GM12801 (cell line): ENCODE measurements around the gene KLHL28.

ENCODE experiments used
- TF ChIP-seq, protein P1 (sequence below): IDR thresholded peaks from one replicate; pipeline ENCODE4 v1.5.1; 2011; ENCODE audit warnings: control low read depth; ENCODE audit not compliant: insufficient read length; ENCODE audit errors: extremely low read depth

The KLHL28 gene, protein sequence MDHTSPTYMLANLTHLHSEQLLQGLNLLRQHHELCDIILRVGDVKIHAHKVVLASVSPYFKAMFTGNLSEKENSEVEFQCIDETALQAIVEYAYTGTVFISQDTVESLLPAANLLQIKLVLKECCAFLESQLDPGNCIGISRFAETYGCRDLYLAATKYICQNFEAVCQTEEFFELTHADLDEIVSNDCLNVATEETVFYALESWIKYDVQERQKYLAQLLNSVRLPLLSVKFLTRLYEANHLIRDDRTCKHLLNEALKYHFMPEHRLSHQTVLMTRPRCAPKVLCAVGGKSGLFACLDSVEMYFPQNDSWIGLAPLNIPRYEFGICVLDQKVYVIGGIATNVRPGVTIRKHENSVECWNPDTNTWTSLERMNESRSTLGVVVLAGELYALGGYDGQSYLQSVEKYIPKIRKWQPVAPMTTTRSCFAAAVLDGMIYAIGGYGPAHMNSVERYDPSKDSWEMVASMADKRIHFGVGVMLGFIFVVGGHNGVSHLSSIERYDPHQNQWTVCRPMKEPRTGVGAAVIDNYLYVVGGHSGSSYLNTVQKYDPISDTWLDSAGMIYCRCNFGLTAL

GRCh38 chr14:44961554-44962333 lies at the start of gene KLHL28, which contains the start of gene TOGARAM1:
TSS of gene KLHL28 (minus strand) at chr14:44961947. CDS start at chr14:44945928, 16,019 bp downstream.
TSS of gene TOGARAM1 (plus strand) at chr14:44962190. CDS start at chr14:44962422, 232 bp downstream.
- TF ChIP-seq, protein P1, sequence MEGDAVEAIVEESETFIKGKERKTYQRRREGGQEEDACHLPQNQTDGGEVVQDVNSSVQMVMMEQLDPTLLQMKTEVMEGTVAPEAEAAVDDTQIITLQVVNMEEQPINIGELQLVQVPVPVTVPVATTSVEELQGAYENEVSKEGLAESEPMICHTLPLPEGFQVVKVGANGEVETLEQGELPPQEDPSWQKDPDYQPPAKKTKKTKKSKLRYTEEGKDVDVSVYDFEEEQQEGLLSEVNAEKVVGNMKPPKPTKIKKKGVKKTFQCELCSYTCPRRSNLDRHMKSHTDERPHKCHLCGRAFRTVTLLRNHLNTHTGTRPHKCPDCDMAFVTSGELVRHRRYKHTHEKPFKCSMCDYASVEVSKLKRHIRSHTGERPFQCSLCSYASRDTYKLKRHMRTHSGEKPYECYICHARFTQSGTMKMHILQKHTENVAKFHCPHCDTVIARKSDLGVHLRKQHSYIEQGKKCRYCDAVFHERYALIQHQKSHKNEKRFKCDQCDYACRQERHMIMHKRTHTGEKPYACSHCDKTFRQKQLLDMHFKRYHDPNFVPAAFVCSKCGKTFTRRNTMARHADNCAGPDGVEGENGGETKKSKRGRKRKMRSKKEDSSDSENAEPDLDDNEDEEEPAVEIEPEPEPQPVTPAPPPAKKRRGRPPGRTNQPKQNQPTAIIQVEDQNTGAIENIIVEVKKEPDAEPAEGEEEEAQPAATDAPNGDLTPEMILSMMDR: no peak

DNA sequence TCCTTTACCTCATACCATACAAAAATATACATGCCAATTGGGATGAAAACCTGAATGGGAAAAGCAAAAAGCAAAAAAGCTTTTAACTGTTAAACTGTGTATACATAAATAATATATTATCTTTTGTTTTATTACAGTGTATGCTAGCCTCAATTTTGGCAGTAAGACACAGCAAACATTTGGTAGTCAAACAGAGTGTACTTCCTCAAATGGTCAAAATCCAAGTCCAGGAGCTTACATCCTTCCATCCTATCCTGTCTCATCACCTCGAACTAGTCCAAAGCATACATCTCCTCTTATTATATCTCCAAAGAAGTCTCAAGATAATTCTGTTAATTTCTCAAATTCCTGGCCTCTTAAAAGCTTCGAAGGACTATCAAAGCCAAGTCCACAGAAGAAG lies 42.2 kb upstream of the KLHL28 start:
- TF ChIP-seq, protein P1: no peak

DNA sequence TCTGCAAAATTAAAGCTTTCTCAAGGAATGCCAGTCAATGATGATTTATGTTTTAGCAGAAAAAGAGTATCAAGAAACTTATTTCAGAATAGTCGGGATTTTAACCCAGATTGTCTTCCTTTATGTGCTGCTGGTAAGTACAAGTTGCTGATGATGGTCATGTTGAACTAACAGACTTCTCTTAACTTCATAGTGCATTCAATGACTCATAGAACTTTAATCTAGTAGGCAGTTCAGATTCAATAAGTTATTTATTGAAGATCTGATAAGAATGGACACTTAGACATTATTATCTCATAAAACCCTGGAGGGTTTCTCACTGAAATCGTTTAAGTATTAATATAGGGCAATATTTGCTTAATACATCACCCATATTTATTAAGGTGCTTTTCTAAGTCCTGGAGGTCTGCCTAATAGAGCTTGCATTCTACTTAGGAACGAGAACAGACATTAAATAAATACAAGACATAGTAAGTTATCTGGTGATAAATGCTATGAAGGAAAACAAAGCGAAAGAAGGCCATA lies 34.1 kb upstream of the KLHL28 start:
- TF ChIP-seq, protein P1: no peak

GRCh38 chr14:44995196-44995595 lies 33.4 kb upstream of the KLHL28 start:
- TF ChIP-seq, protein P1: no peak

DNA sequence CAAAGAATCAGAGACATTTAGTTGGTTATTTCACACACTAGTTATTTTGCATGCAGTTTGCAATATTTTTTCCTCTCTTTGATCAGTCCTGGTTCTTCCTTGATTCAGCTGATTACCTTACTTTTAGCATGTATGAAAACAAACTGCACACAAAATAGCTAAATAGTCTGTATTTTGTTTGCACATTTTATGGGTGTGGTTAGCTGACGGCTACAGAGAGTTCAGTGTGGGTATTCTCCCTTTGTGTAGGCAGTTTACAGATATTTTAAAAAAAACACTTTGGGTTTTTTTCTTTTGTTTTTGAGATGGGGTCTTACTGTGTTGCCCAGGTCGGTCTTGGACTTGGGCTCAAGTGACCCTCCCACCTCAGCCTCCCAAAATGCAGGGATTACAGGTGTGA lies 28.8 kb upstream of the KLHL28 start:
- TF ChIP-seq, protein P1: no peak

DNA sequence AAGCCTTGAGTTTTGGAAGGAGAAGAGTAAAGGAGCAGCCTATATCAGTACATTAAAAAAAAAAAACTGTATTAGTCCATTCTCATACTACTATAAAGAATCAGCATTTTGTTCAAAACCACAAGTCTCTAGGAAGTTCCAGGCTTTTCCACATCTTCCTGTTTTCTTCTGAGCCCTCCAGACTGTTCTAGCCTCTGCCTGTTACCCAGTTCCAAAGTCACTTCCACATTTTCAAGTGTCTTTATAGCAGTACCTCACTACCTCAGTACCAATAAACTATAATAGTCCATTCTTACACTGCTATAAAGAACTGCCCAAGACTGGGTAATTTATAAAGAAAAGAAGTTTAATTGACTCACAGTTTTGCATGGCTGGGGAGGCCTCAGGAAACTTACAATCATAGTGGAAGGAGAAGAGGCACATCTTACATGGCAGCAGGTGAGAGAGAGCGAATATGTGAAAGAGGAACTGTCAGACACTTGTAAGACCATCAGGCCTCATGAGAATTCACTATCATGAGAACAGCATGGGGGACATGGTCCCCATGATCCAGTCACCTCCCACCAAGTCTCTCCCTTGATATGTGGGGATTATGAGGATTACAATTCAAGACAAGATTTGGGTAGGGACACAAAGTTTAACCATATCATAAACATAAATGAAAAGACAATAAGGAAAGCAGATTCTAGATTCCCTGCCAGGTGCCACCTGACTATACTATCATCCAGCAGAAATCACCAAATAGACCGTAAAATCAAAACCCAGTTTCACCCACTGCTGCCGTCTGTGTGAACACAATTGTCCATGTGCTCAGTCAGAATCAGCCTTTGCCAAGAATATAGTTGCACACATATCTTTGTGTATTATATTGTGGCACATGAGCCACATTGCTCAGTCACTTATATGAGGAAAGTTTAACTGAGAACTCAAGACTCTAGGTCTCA lies 28.0 kb upstream of the KLHL28 start:
- TF ChIP-seq, protein P1: no peak
